Measurements from ENCODE around the gene ANK2. TPM values are rescaled to one million over a fixed set of nuclear protein-coding genes. Genes with fewer than 3 reads are reported as not detected.

The ANK2 gene
- total and polyA plus RNA-seq, 7 experiments from 2014 or later: 1.1 to 2.0 TPM; not detected in 5

- no peak overlapping the region for H3K27ac Mint-ChIP-seq
- H3K4me1 Mint-ChIP-seq: no peaks in the 10 kb centered on the region
- H3K36me3 Mint-ChIP-seq: no peaks in the 10 kb centered on the region
- ChIA-PET POLR2A (no interaction called here), CTCF (no interaction called here)
- ATAC-seq: no peak
- Histone ChIP-seq H3K36me3 (ENCODE audit: control insufficient read depth in 2 of 3, insufficient read depth in 3 of 3, low read length in 3 of 3) (no peaks in the 10 kb centered on the region), H3K9me3 (ENCODE audit: control insufficient read depth in 2 of 3, low read length in 3 of 3) (no peaks in the 10 kb centered on the region), H3K27me3 (ENCODE audit: control insufficient read depth in 2 of 2, insufficient read depth in 2 of 2, low read length in 2 of 2) (no peaks in the 10 kb centered on the region), H3K27ac (ENCODE audit: low read depth, low read length) (no peak overlapping the region), H3K4me1 (ENCODE audit: control insufficient read depth in 2 of 2, insufficient read depth in 2 of 2, low read length in 2 of 2) (no peaks in the 10 kb centered on the region), H3K4me3 (ENCODE audit: low read length) (no peak overlapping the region)
- H3K4me3 Mint-ChIP-seq: no peak overlapping the region
- peaks cover 0 to 13% (median 0%) of the 10 kb centered on the region in 5 donors for H3K27me3 Mint-ChIP-seq
- peaks cover 0 to 4% (median 0%) of the 10 kb centered on the region in 11 donors for H3K9me3 Mint-ChIP-seq
- intact Hi-C loops (cut with micrococcal nuclease): no loop called here
- DNase-seq: no peak
These were observed 140.1 kb downstream of the ANK2 start for GRCh38 chr4:113189546-113189945.

DNA sequence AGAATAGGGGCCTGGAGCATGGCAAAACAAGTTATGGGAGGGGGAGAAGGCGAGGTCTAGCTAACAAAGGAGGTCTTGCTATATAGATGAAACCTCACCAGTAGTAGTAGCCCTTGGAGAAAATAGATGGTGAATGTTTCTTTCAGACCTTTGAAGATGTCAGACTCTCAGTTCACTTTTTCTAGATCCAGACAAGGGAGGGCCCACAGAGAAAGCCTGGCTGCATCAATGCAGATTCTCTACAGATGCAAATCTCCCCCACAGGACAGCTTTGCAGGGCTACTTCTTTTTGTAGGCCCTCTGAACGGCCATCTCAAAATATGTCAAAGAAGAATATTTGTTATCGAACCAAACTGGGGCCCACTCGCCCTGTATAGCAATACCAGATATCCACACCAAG lies 159.7 kb downstream of the ANK2 start:
- ChIA-PET POLR2A (no interaction called here), CTCF (no interaction called here)
- no peaks in the 10 kb centered on the region for H3K36me3 Mint-ChIP-seq
- Histone ChIP-seq H3K27ac (ENCODE audit: low read depth, low read length) (no peak overlapping the region), H3K9me3 (ENCODE audit: control insufficient read depth in 2 of 3, low read length in 3 of 3) (no peaks in the 10 kb centered on the region), H3K4me3 (ENCODE audit: low read length) (no peak overlapping the region), H3K4me1 (ENCODE audit: control insufficient read depth in 2 of 2, insufficient read depth in 2 of 2, low read length in 2 of 2) (no peaks in the 10 kb centered on the region), H3K36me3 (ENCODE audit: control insufficient read depth in 2 of 3, insufficient read depth in 3 of 3, low read length in 3 of 3) (no peaks in the 10 kb centered on the region), H3K27me3 (ENCODE audit: control insufficient read depth in 2 of 2, insufficient read depth in 2 of 2, low read length in 2 of 2) (no peaks in the 10 kb centered on the region)
- peaks cover 0 to 8% (median 0%) of the 10 kb centered on the region in 5 donors for H3K27me3 Mint-ChIP-seq
- intact Hi-C loops (cut with micrococcal nuclease): no loop called here
- peaks cover 0 to 5% (median 0%) of the 10 kb centered on the region in 11 donors for H3K9me3 Mint-ChIP-seq
- no peak for ATAC-seq
- H3K4me3 Mint-ChIP-seq: no peak overlapping the region
- no peak overlapping the region for H3K27ac Mint-ChIP-seq
- H3K4me1 Mint-ChIP-seq: no peaks in the 10 kb centered on the region
- no peak for DNase-seq

GRCh38 chr4:113209652-113210320 lies 160.3 kb downstream of the ANK2 start:
- no peaks in the 10 kb centered on the region for H3K4me1 ChIP-seq (ENCODE audit: control insufficient read depth in 2 of 2, insufficient read depth in 2 of 2, low read length in 2 of 2)
- no peaks in the 10 kb centered on the region for H3K27me3 ChIP-seq (ENCODE audit: control insufficient read depth in 2 of 2, insufficient read depth in 2 of 2, low read length in 2 of 2)
- no peak overlapping the region for H3K4me3 ChIP-seq (ENCODE audit: low read length)
- H3K27ac ChIP-seq (ENCODE audit: low read depth, low read length): no peak overlapping the region
- no peaks in the 10 kb centered on the region for H3K36me3 ChIP-seq (ENCODE audit: control insufficient read depth in 2 of 3, insufficient read depth in 3 of 3, low read length in 3 of 3)
- Mint-ChIP-seq H3K27ac (no peak overlapping the region), H3K36me3 (no peaks in the 10 kb centered on the region), H3K4me1 (no peaks in the 10 kb centered on the region), H3K9me3 (peaks cover 0 to 5% (median 0%) of the 10 kb centered on the region in 11 donors), H3K4me3 (no peak overlapping the region), H3K27me3 (peaks cover 0 to 8% (median 0%) of the 10 kb centered on the region in 5 donors)
- no peak for ATAC-seq
- ChIA-PET CTCF (no interaction called here), POLR2A (no interaction called here)
- DNase-seq: no peak
- H3K9me3 ChIP-seq (ENCODE audit: control insufficient read depth in 2 of 3, low read length in 3 of 3): no peaks in the 10 kb centered on the region
- intact Hi-C loops (cut with micrococcal nuclease): no loop called here

- Histone ChIP-seq H3K4me1 (ENCODE audit: control insufficient read depth in 2 of 2, insufficient read depth in 2 of 2, low read length in 2 of 2) (no peaks in the 10 kb centered on the region), H3K27me3 (ENCODE audit: control insufficient read depth in 2 of 2, insufficient read depth in 2 of 2, low read length in 2 of 2) (no peaks in the 10 kb centered on the region), H3K36me3 (ENCODE audit: control insufficient read depth in 2 of 3, insufficient read depth in 3 of 3, low read length in 3 of 3) (no peaks in the 10 kb centered on the region), H3K4me3 (ENCODE audit: low read length) (no peak overlapping the region), H3K27ac (ENCODE audit: low read depth, low read length) (no peak overlapping the region), H3K9me3 (ENCODE audit: control insufficient read depth in 2 of 3, low read length in 3 of 3) (no peaks in the 10 kb centered on the region)
- Mint-ChIP-seq H3K4me3 (no peak overlapping the region), H3K27me3 (peaks cover 0 to 8% (median 0%) of the 10 kb centered on the region in 5 donors), H3K27ac (no peak overlapping the region), H3K9me3 (peaks cover 0 to 5% (median 0%) of the 10 kb centered on the region in 11 donors), H3K4me1 (no peaks in the 10 kb centered on the region), H3K36me3 (no peaks in the 10 kb centered on the region)
- DNase-seq (no peak), ATAC-seq (no peak)
- intact Hi-C loops (cut with micrococcal nuclease): no loop called here
- POLR2A ChIA-PET: no interaction called here
- CTCF ChIA-PET: no interaction called here
These were observed 163.2 kb downstream of the ANK2 start for GRCh38 chr4:113212613-113213012.

DNA sequence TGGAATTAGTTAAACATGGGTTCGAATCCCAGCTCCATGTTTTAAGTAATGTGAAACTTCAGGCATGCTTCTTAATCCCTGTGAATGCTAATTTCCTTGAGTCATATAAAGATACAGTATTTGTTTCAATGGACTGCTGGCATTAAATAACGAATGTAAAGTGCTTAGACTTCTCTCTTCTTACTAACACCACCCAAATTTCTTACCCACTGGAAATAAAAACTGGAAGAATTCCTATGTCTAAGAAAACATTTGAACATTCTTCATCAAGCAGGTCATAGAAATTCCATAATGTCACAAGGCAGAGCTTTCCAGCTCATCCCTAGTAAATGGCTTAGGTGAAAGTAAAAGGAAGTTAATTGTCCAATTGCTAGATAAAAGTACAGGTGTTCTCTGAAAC lies 172.5 kb downstream of the ANK2 start:
- Histone ChIP-seq H3K27ac (ENCODE audit: low read depth, low read length) (no peak overlapping the region), H3K27me3 (ENCODE audit: control insufficient read depth in 2 of 2, insufficient read depth in 2 of 2, low read length in 2 of 2) (no peaks in the 10 kb centered on the region), H3K36me3 (ENCODE audit: control insufficient read depth in 2 of 3, insufficient read depth in 3 of 3, low read length in 3 of 3) (no peaks in the 10 kb centered on the region), H3K9me3 (ENCODE audit: control insufficient read depth in 2 of 3, low read length in 3 of 3) (no peaks in the 10 kb centered on the region), H3K4me3 (ENCODE audit: low read length) (no peak overlapping the region), H3K4me1 (ENCODE audit: control insufficient read depth in 2 of 2, insufficient read depth in 2 of 2, low read length in 2 of 2) (no peaks in the 10 kb centered on the region)
- Mint-ChIP-seq H3K36me3 (no peaks in the 10 kb centered on the region), H3K27ac (no peak overlapping the region), H3K9me3 (peaks cover 0 to 4% (median 0%) of the 10 kb centered on the region in 11 donors), H3K27me3 (peaks cover 0 to 11% (median 5%) of the 10 kb centered on the region in 5 donors), H3K4me1 (no peaks in the 10 kb centered on the region), H3K4me3 (no peak overlapping the region)
- ChIA-PET CTCF (no interaction called here), POLR2A (no interaction called here)
- DNase-seq (no peak), ATAC-seq (no peak)
- intact Hi-C loops (cut with micrococcal nuclease): no loop called here

GRCh38 chr4:113222471-113222870 lies 173.0 kb downstream of the ANK2 start:
- Mint-ChIP-seq H3K27ac (no peak overlapping the region), H3K9me3 (peaks cover 0 to 4% (median 0%) of the 10 kb centered on the region in 11 donors), H3K27me3 (peaks cover 0 to 11% (median 5%) of the 10 kb centered on the region in 5 donors), H3K4me1 (no peaks in the 10 kb centered on the region), H3K4me3 (no peak overlapping the region), H3K36me3 (no peaks in the 10 kb centered on the region)
- Histone ChIP-seq H3K4me3 (ENCODE audit: low read length) (no peak overlapping the region), H3K4me1 (ENCODE audit: control insufficient read depth in 2 of 2, insufficient read depth in 2 of 2, low read length in 2 of 2) (no peaks in the 10 kb centered on the region), H3K27ac (ENCODE audit: low read depth, low read length) (no peak overlapping the region), H3K27me3 (ENCODE audit: control insufficient read depth in 2 of 2, insufficient read depth in 2 of 2, low read length in 2 of 2) (no peaks in the 10 kb centered on the region), H3K9me3 (ENCODE audit: control insufficient read depth in 2 of 3, low read length in 3 of 3) (no peaks in the 10 kb centered on the region), H3K36me3 (ENCODE audit: control insufficient read depth in 2 of 3, insufficient read depth in 3 of 3, low read length in 3 of 3) (no peaks in the 10 kb centered on the region)
- intact Hi-C loops (cut with micrococcal nuclease): no loop called here
- DNase-seq (no peak), ATAC-seq (no peak)
- POLR2A ChIA-PET: no interaction called here
- CTCF ChIA-PET: no interaction called here

GRCh38 chr4:113223001-113223400 lies 173.5 kb downstream of the ANK2 start:
- H3K9me3 ChIP-seq (ENCODE audit: control insufficient read depth in 2 of 3, low read length in 3 of 3): no peaks in the 10 kb centered on the region
- ChIA-PET POLR2A (no interaction called here), CTCF (no interaction called here)
- no peaks in the 10 kb centered on the region for H3K36me3 ChIP-seq (ENCODE audit: control insufficient read depth in 2 of 3, insufficient read depth in 3 of 3, low read length in 3 of 3)
- Mint-ChIP-seq H3K36me3 (no peaks in the 10 kb centered on the region), H3K4me3 (no peak overlapping the region), H3K9me3 (peaks cover 0 to 4% (median 0%) of the 10 kb centered on the region in 11 donors), H3K27me3 (peaks cover 0 to 11% (median 5%) of the 10 kb centered on the region in 5 donors), H3K27ac (no peak overlapping the region), H3K4me1 (no peaks in the 10 kb centered on the region)
- no peak overlapping the region for H3K27ac ChIP-seq (ENCODE audit: low read depth, low read length)
- intact Hi-C loops (cut with micrococcal nuclease): no loop called here
- H3K27me3 ChIP-seq (ENCODE audit: control insufficient read depth in 2 of 2, insufficient read depth in 2 of 2, low read length in 2 of 2): no peaks in the 10 kb centered on the region
- H3K4me3 ChIP-seq (ENCODE audit: low read length): no peak overlapping the region
- no peak for ATAC-seq
- DNase-seq: no peak
- H3K4me1 ChIP-seq (ENCODE audit: control insufficient read depth in 2 of 2, insufficient read depth in 2 of 2, low read length in 2 of 2): no peaks in the 10 kb centered on the region

All from naive thymus-derived CD4-positive, alpha-beta T cell (primary cell).